Measurements from ENCODE around the gene KIAA1217.

KIAA1217 gene

DNA sequence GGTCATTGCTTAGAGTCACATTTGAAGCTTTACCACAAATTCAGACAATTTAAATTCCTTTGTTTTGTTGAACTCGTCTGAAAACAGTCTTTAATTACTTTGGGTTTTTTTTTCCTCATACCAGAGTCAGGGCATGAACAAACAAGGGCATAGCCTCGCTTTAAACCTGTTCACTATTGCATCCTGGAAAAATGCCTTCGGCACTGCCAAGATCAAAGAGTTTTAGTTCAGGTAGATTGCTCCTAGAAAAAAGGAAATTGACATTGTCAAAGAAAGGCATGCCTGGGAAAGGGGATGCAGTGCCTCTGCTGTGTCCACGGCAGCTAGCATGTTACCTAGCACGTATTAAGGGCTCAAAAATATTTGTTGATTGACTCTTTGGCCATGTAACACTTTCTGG is 279.7 kb downstream of the KIAA1217 start:
- DNase-seq (ENCODE audit: low spot score) (no peak), FAIRE-seq (no peak)

GRCh38 chr10:24493165-24493564 is 284.2 kb downstream of the KIAA1217 start:
- FAIRE-seq (no peak), DNase-seq (ENCODE audit: low spot score) (no peak)

DNA sequence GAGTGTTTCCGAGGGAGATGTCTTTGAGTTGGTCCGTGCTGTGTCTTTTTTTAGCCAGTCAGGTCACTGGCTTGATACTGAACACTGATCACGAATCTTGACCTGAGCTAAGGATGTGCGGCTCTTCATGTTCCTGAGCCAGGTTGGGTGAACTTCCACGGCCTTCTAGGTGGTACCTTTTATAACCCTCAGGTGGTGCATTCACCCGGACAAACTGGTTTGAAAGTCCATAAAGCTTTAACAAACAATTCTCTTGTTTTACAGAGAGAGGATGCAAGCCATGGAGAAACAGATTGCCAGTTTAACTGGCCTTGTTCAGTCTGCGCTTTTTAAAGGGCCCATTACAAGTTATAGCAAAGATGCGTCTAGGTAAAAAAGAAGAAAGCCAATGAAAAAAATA is 285.3 kb downstream of the KIAA1217 start:
- FAIRE-seq (no peak), DNase-seq (ENCODE audit: low spot score) (no peak)

- DNase-seq (ENCODE audit: low spot score) (no peak), FAIRE-seq (no peak)
Measured at GRCh38 chr10:24494777-24495176, 285.8 kb downstream of the KIAA1217 start.

DNA sequence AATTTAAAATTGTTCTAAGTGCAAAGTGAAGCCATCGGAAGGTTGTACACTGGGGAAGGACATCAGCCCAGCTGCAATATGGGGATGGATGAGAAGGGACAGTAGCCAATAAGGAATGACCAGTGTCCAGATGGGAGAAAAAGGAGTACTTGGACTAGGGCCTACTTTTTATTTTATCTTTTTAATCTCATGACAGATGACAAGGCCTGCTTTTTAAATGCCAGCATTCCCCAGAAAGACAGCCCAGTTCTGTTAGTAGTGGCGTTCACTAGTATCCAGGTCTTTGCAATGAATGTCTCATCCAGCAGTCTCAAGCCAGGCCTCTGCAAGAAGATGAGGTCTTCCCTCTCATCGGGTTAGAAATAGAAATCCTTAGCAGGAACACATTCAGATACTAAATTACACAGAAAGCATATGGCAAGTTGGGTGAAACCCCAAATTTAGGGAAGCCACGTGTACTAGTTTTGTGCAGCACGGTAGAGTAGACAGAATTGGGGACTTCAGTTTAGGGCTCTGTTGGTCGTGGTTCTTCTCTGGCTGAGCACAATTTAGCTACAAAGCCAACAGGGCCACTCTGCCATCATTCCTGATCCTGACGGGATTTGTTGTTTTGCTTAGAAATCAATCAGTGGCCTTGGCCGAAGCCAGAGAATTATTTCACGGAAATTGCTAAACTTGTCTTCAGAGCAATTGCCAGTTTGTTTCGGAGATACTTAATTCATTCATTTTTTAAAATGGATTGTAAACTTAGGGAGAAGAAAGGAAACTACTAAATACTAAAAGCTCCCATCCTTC is 286.9 kb downstream of the KIAA1217 start:
- FAIRE-seq (no peak), DNase-seq (ENCODE audit: low spot score) (no peak)

DNA sequence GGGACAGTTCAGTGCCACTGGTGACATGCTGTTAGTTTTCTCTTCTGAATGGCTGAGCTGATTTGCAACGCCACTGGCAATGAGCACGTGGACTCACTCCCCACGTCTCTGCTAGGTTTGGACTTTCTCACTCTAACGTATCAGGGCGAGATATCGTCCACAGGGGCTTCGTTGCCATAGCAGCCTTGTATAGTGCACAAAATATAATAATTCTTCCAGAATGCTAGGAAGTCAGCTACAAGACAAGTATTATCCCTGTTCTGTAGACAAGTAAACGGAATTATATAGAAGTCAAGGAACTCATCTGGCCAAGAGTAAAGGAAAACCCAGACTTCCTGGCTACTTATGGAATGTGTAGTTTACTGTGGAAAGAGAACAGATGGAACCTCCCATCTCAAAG is 288.0 kb downstream of the KIAA1217 start:
- DNase-seq (ENCODE audit: low spot score) (no peak), FAIRE-seq (no peak)

DNA sequence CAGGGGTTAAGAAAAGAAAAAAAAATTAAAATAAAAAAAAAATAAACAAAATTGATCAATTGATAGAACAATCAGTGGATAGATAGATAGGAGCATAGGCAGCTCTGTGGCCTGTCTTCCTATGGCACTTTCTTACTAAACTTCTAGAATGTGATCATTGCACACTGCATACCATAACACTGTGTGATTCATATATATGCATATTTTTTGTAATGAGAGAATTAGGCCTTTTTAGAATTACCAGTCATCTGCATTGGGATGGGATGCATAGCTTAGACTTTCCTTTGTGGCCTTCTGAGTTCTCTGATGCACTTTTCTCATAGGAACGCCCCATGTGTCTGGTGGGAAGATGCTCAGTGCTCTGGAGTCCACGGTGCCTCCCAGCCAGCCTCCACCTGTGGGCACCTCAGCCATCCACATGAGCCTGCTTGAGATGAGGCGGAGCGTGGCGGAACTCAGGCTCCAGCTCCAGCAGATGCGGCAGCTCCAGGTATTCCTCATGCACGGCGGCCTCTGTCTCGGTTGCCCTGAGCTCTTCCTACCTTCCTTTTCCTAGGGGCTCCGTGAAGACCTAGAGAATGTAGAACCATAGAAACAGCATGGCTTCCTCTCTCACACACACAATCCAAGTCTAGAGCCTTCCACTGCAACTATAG is 292.2 kb downstream of the KIAA1217 start:
- FAIRE-seq = no peak

GRCh38 chr10:24502006-24502405 is 293.1 kb downstream of the KIAA1217 start:
- DNase-seq (ENCODE audit: low spot score) = no peak
- FAIRE-seq = no peak

More for the DNA sequence above, 292.2 kb downstream of the KIAA1217 start:
- DNase-seq (ENCODE audit: low spot score) = no peak

DNA sequence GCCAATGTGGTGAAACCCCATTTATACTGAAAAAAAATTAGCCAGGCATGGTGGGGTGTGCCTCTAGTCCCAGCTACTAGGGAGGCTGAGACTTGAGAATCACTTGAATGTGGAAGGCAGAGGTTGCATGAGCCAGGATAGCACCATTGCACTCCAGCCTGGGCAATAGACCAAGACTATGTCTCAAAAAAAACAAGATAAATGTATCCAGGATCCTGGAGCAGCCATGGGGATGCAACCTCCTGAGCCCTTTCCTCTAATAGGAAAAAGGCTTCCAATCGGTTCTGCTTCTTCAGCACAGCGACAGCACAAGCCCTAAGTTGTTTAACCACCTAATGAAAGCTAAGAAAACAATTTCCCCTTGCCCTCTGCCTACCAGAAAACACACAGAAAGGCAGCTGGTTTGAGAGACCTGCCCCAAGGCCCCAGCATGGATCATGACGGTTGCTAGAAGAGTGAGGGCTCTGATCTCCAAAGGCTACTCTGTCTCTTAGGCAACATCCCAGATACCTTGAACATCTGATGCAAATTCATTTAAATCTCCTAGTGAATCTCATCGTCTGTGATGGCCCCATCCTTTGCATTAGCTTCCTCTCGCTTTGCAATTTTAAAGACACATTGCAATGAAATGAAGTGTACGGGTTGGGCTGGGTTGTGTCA is 294.0 kb downstream of the KIAA1217 start:
- FAIRE-seq = no peak
- no peak for DNase-seq (ENCODE audit: low spot score)

DNA sequence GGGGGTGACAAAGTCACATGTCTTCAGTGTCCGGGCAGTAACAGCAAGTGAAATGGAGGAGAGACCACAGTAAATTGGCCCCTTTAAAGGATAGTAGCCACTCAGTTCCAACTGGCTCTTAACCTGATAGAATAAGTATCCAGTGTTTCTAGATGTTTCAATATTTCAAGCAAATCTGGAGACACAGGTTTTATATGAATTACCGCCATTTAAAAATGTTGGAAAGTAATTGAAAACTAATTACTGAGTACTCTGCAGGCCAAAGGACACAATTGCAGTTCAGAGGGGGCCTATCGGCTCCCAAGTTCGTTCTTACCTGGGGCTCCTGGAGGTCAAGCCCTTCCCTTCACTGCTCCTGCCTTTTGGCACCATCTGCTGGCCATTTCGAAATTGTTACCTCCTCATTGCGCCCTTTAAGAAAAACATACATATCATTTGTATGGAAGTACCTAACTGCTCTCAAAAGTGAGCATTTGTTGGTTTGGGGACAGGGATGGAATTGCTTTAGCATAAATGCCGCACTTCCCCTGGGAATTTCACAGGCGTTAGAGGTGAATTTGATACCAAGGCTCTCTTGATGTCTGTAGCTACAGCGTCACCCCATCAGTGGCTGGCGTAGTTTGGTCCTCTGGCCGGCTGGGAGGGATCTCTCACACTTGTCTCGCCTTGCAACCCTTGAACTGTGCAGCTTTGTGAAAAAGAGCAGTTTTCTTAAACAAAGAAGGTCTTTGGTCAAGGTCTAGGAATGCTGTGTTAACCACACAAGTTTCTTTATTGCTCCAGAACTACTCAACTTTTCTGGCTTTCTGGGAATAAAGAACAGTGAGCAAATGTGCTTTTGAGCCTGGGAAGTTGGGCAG is 294.8 kb downstream of the KIAA1217 start:
- no peak for FAIRE-seq

GRCh38 chr10:24505759-24506158 is 296.8 kb downstream of the KIAA1217 start:
- DNase-seq (ENCODE audit: low spot score) (no peak), FAIRE-seq (no peak)

More for the DNA sequence above, 294.8 kb downstream of the KIAA1217 start:
- DNase-seq (ENCODE audit: low spot score) = peak; percentile 50

GRCh38 chr10:24513155-24513554 is 304.2 kb downstream of the KIAA1217 start:
- FAIRE-seq = no peak
- DNase-seq (ENCODE audit: low spot score) = no peak

GRCh38 chr10:24515481-24515880 is 306.5 kb downstream of the KIAA1217 start:
- DNase-seq (ENCODE audit: low spot score) (no peak), FAIRE-seq (no peak)

- DNase-seq (ENCODE audit: low spot score) (no peak), FAIRE-seq (no peak)
Measured at GRCh38 chr10:24518411-24518810, 309.5 kb downstream of the KIAA1217 start.

GRCh38 chr10:24518981-24519597 is 310.2 kb downstream of the KIAA1217 start:
- peak; percentile 67 for DNase-seq (ENCODE audit: low spot score)
- FAIRE-seq = no peak

DNA sequence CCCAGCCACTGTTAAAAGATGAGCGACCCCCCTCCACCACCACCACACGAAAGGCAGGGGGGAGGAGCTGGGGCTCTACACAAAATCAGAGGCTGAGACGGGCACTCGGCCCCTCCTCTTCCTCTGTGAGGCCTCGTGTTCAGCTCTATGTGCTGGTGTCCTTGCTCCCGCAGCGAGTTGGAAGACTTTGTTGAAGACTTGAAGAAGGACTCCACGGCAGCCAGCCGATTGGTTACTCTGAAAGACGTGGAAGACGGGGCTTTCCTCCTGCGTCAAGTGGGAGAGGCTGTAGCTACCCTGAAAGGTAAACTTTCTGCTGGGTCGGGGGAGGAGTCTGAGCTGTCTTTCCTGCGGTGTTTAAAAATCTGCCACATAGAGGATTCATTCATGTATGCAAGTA is 311.0 kb downstream of the KIAA1217 start:
- FAIRE-seq (no peak), DNase-seq (ENCODE audit: low spot score) (no peak)

DNA sequence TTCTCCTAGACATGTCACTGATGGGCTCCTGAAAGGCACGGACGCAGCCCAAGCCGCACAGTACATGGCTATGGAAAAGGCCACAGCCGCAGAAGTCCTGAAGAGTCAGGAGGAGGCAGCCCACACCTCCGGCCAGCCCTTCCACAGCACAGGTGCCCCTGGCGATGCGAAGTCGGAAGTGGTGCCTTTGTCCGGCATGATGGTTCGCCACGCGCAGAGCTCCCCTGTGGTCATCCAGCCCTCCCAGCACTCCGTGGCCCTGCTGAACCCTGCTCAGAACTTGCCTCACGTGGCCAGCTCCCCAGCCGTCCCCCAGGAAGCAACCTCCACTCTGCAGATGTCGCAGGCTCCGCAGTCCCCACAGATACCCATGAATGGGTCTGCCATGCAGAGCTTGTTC is 315.4 kb downstream of the KIAA1217 start:
- FAIRE-seq (no peak), DNase-seq (ENCODE audit: low spot score) (no peak)

DNA sequence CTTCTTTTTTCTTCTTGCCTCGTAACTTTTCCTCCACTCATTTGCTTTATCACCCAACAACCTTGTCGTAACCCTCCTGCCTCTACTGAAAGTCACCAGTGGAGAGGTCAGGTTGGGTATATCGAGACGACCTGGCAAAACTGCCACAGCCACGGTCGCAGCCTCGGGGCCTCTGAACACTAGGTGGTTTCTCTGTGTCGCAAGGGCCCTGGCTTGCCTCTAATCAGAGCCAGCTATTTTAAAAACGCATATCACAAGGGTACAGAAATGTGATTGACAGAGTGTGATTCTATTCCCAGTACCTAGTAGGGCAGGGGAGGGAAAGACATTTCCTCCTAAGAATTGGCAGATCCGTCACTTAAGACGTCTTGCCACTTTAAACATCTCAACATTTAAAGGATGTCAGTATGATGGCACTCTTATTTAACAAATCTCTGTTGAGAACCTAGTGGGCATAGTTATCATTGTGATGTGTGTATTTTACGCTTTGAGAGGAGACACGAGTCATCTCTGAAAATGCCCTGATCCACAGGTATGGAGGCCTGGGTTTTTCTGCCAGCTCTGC is 317.2 kb downstream of the KIAA1217 start:
- DNase-seq (ENCODE audit: low spot score) = no peak
- FAIRE-seq = no peak

GRCh38 chr10:24528946-24529345 is 320.0 kb downstream of the KIAA1217 start:
- no peak for DNase-seq (ENCODE audit: low spot score)

DNA sequence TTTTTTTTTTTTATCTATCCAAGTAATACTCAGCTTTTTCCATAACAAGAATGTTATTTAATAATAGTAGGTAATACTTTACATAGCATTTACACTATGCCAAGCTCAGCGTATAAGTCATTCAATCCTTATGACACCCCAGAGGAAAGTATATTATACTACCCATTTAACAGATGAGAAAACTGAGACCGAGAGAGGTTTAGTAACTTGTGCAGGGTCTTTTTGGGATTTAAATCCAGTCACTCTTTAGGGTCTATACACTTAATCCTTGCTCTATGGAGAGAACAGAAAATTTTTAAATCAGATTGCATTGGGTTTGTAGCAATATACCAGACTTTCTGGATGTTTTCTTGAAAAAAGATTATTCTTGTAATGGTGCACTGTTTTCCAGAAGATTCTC is 322.5 kb downstream of the KIAA1217 start:
- FAIRE-seq = no peak

More at GRCh38 chr10:24528946-24529345, 320.0 kb downstream of the KIAA1217 start:
- no peak for FAIRE-seq

DNA sequence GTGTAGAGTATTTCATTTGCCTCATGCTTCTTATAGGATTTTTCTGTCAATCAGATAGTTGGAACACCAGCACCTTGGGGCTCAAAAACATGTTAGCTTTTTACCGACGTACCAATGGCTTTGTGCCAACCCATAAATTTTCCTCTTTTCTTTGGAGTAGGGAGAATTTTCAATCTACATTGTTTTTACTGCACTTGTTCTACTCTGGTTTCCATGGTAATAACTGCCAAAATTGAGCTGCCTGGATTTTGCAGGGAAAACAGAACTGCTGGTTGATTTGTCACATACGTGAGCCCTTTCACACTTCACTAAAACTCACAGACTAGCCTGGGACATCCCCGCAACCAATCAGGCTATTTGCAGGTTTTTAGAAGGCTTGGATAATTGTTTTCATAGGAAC is 325.0 kb downstream of the KIAA1217 start:
- DNase-seq (ENCODE audit: low spot score) (no peak), FAIRE-seq (no peak)

More for the DNA sequence above, 322.5 kb downstream of the KIAA1217 start:
- DNase-seq (ENCODE audit: low spot score) = no peak
